Prostate gland (tissue), 2 donors: Measurements from ENCODE around the gene BMPR2.

Experiments used
- CTCF ChIP-seq, 4 experiments: fragments of 200-600 bp in 2 of 4; fragments of 450-650 bp in 2 of 4; sonication (generic) in 2 of 4; IDR thresholded peaks; 1 replicate in 3 of 4; 2 replicates in 1 of 4; pipeline ENCODE4 v1.5.1; 2016 to 2019; ENCODE audit warnings: antibody characterized with exemption in 4 of 4, mild to moderate bottlenecking in 2 of 4, moderate library complexity in 2 of 4
- POLR2A ChIP-seq: fragments of 450-650 bp; IDR thresholded peaks from one replicate; pipeline ENCODE4 v1.6.1; 2016; ENCODE audit warnings: antibody characterized with exemption, mild to moderate bottlenecking
- POLR2AphosphoS5 ChIP-seq: sonication (generic); formaldehyde crosslinking; IDR thresholded peaks from one replicate; pipeline ENCODE4 v1.6.1; 2017; ENCODE audit warnings: antibody characterized with exemption

- TF ChIP-seq CTCF (IDR thresholded peaks at IDR 0.05): no peak
- no peak for TF ChIP-seq POLR2A
- TF ChIP-seq POLR2AphosphoS5: no peak
Observed at GRCh38 chr2:202377207-202377761, 1.2 kb downstream of the BMPR2 start.
